Omental fat pad (tissue), 4 donors: ENCODE results near the gene EDN2. TPM values are rescaled to one million over a fixed set of nuclear protein-coding genes. Genes with fewer than 3 reads are reported as not detected.

Experiments
- ATAC-seq: fragments of 150-250 bp; one replicate; pipeline ENCODE4 v1.9.1; 2016; ENCODE audit warnings: mild to moderate bottlenecking, moderate library complexity; ENCODE audit not compliant: low FRiP score
- DNase-seq: peaks from one replicate; pipeline ENCODE4 v3.0.0-alpha.2; 2019; ENCODE audit warnings: low spot score
- CTCF ChIP-seq, 3 donors: fragments of 450-650 bp; IDR thresholded peaks; one replicate each; pipeline ENCODE4 v1.5.1; 2016 to 2017; ENCODE audit warnings: antibody characterized with exemption in 3 of 3, mild to moderate bottlenecking in 3 of 3, moderate library complexity in 2 of 3
- total RNA-seq, 4 donors: library from RNA; depleted of rRNA; stranded (reverse); fragments of >200 nt; gene quantifications; one replicate each; pipeline ENCODE4 v1.1.0, GENCODE V29; 2016

The EDN2 gene
- not detected for total RNA-seq

GRCh38 chr1:41484402-41485241 lies at the start of gene EDN2:
Gene EDN2 (minus strand): TSS chr1:41484683. CDS start chr1:41484601, 82 bp downstream.
- no peak for DNase-seq
- peak; percentile 63 for ATAC-seq

GRCh38 chr1:41533731-41534080 lies 49.2 kb upstream of the EDN2 start:
- DNase-seq (no peak), ATAC-seq (no peak)
- TF ChIP-seq CTCF (IDR thresholded peaks at IDR 0.05): no peak

More at GRCh38 chr1:41484402-41485241, at the start of gene EDN2:
- TF ChIP-seq CTCF (IDR thresholded peaks at IDR 0.05): no peak

DNA sequence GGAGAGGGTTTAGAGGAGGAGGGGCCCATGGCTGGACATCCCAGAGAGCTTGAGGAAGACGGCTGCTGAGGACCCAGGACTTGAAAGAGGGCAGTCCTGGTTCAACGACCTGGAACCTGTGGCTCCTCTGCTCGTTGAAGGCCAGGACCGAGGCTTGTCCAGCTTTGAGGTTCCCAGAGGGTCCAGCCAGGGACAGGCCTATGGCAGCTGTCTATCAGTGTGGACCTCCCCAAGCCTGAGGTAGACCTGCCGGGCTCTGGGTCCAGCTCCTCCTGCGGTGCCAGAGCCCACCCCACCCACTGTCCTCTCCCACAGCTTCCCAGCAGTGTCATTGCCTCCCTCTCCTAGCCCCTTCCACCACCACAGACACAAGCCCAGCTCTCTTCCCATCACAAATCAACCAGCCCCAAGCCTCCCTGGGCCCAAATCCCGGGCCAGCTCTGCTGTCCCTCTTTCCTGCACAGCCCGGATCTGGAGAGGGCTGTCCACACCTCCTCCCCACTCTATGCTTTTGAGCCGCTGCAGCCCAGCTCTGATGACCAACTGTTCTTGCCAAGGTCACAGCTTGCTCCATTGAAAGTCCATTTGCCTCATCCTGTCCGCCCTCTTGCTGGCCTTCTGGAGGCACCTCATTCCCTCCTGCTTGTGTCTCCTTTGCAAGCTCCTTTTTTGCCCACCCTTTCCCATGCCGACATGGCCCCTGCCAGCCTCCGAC lies 48.7 kb upstream of the EDN2 start:
- TF ChIP-seq CTCF (IDR thresholded peaks at IDR 0.05): no peak
- ATAC-seq (no peak), DNase-seq (no peak)

GRCh38 chr1:41532206-41532975 lies 47.9 kb upstream of the EDN2 start:
- TF ChIP-seq CTCF (IDR thresholded peaks at IDR 0.05): no peak
- DNase-seq: no peak
- ATAC-seq: no peak

DNA sequence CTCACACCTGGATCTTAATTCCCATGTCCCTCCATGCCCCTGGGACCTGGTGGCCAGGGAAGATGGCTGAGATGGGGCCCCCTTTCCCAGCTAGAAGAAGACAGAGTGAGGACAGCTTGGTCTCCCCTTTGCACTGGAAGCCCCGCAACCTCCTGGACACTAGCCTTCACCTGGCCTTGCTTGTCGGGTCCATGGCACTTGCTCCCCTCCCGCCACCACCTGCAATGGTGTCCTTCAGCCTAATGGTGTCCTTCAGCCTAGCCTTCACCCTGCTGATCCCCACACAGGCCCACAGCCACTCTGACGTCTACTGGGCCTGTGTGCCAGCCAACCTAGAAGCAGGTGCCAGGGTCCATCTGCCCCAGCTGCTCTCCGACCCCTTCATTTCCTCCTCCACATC lies 45.9 kb upstream of the EDN2 start:
- no peak for TF ChIP-seq CTCF (IDR thresholded peaks at IDR 0.05)
- DNase-seq (no peak), ATAC-seq (no peak)

GRCh38 chr1:41529621-41530395 lies 45.3 kb upstream of the EDN2 start:
- DNase-seq: no peak
- no peak for ATAC-seq
- no peak for TF ChIP-seq CTCF (IDR thresholded peaks at IDR 0.05)
